GM21390 (cell line): ENCODE measurements around the gene AGAP3.
"Not testable (repeated sequence)": the region's sequence is repeated elsewhere in the genome, so short reads cannot be mapped to it uniquely, and the experiment has no call there.

Experiments used
- ATAC-seq: cut with Tn5 transposase; IDR thresholded peaks from one replicate; pipeline ENCODE4 v1.9.1; 2021; ENCODE audit not compliant: unreplicated experiment

The AGAP3 gene

DNA sequence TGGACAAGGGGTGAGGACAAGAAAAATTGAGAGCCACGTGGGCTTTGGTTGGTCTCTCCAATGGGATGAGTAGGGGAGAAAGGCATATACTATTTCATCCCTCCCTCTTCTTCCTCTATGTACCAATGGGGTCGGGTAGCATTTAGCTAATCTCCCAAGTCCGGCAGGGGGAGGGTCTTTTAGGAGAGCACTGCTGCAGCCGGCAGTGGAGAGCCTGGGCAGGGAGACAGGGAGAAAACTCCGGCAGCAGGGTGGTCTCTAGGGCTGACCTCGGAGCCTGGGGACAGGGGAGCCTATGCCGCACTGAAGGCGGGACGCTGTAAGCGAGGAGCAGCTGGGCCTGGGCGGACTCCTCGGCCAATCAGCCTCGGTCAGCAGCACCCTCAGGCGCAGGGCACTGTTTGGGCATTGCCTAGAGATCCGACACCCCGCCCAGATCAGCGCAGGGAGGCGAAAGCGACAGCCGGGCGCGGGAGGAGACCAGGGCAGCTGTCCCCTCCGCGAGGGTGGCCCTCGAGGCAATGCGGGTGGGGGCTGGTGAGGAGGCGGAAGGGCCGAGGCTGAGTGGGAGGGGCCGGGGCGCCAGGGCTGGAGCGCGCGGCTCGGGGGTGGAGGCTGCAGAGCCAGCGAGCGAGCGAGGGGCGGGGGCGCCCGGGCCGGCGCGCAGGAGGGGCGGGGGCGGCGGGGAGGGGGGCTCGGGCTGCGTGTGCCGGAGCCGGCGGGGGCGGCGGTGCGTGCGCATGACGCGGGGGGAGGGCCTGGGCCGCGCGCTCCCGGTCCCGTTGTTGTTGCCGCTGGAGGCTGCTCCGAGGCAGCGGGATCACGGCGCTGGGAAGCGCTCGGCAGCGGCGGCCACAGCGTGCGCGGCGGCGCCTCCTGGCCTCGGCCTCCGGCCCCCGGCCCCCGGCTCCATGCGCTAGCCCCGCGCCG lies at the start of gene AGAP3:
TSS of gene AGAP3 (plus strand) at position 785 of the 930 bp plus-strand sequence. CDS start 267 bp downstream, outside the sequence.
- ATAC-seq = peak; percentile 39

DNA sequence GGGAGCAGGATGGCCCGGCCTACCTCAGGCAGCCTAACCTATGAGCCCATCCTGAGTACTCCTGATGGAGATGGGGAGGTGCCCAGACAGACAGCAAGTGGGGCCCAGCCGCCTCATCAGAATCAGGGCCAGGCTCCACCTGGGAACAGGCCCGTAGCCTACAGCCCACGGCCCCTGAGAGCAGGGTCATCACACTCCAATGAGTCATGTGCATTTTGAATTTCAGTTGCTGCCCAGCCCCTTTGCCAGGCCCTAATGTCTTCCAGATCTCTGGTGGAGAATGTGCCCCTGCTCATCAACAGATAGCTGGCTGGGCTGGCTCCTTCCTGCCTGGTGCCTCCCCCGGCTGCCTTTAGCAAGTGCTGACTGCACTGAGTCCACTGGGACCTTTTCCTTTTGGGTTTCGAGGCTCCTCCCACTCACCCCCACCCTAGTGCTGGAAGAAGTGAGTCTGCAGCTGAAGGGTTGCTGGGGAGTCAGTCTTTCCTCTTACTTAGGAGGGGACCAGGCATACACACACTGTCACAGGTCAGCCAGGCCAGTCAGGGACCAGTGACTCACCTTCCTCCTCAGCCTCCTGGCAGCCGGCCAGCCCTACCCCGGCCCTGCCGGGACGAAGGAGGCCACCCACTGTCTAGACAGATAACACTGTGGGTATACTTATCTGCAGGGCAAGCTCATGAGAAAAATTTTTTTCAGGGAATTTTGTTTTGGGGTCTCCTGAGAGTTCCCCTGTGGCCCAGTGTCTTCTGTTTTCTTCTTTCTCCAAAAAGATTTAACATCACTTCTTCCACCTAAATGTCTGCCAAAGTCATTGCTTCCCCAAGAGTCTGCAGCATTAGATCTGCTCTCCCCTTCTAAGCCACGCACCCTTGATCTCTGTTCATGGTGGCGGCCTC lies 47.1 kb upstream of the AGAP3 start:
- no peak for ATAC-seq

DNA sequence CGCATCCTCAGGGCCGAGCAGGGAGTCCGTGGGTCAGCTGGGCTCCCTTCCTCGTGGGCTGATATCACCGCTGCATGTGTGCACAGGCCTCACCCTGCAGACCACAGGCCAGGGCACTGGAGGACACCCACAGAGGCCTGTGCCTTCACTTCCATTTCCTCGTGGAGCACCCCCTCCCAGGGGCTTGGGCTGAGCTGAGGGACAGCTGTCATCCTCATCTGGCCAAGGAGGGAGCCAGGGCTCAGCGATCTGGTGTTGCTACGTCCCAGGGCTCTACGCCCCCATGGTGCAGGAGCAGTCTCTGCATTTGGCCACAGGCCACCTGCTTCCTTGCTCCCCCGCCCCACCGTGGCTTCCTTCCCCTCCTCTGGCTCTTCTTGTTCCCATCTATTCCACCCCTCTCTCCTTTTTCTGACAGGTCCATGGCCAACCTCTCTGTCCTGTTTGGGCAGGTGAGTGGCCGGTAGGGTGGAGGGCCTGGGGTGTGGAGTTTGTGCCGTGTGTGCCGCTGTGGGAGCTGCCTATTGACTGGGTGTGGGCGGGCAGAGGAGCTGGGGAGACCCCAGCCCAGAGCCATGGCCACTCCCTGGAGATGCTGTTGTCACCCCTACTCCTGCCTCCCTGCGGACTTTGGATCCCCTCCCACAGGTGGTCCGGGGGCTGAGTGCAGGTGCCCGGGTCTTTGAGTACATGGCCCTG lies 46.3 kb upstream of the AGAP3 start:
- no peak for ATAC-seq

DNA sequence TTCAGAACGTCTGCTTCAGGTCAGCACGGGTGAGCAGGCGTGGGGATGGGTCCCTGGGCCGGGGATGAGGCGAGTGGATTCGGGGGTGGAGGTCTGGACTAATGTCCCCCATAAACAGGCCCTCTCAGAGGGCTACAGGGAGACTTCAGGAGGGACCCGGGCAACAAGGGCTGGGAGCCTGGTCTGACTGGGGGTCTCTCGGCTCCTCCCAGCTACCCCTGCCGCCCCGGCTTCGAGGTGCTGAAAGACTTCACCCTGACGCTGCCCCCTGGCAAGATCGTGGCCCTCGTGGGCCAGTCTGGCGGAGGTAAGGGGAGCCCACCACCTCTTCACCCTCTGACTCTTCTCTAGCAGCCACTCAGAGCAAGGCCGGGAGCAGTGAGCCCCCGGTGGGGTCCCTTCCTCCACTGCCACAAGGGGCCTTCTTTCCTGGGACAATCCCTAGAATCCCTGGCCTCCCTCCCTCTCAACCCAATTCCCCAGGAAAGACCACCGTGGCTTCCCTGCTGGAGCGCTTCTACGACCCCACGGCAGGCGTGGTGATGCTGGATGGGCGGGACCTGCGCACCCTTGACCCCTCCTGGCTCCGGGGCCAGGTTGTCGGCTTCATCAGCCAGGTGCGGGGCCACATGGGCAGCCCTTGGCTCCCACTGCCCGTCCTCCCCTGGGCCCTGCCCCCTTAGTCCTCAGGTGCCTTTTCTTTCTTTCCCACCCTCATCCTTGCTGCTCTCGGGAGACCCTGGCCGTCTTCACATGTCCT lies 45.5 kb upstream of the AGAP3 start:
- ATAC-seq = no peak

DNA sequence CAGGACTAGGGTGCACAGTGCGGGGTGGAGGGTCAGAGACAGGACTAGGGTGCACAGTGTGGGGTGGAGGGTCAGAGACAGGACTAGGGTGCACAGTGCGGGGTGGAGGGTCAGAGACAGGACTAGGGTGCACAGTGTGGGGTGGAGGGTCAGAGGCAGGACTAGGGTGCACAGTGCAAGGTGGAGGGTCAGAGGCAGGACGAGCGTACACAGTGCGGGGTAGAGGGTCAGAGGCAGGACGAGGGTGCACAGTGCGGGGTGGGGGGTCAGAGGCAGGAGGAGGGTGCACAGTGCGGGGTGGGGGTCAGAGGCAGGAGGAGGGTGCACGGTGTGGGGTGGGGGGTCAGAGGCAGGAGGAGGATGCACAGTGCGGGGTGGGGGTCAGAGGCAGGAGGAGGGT lies 42.8 kb upstream of the AGAP3 start:
- not testable (repeated sequence) for ATAC-seq

DNA sequence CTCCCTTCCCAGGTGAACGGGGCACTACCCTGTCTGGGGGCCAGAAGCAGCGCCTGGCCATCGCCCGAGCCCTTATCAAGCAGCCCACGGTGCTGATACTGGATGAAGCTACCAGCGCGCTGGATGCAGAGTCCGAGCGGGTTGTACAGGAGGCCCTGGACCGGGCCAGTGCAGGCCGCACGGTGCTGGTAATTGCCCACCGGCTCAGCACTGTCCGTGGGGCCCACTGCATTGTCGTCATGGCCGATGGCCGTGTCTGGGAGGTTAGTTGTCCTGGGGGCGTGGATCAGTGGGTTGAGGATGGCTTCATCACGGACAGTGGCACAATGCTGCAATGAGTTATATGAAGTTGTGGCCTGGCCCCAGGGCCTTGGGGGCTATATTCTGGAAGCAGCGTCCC lies 42.3 kb upstream of the AGAP3 start:
- no peak for ATAC-seq

DNA sequence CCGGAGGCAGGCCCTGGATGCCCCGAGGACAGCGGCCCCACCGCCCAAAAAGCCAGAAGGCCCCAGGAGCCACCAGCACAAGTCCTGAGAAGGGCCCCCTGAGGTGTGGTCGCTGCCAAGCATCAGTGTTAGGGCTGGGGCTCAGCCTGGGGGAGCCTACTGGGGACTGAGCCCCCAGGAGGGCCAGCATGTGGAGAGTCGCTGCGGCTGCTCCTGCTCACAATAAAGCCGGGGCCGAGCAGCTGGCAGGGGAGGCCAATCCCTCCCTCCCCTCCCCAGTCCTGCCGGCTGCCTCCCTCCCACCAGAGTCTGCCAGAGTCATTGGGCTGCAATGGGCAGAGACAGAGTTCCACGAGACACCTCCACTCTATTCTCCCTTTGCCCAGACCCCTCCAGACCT lies 41.0 kb upstream of the AGAP3 start:
- ATAC-seq = no peak

DNA sequence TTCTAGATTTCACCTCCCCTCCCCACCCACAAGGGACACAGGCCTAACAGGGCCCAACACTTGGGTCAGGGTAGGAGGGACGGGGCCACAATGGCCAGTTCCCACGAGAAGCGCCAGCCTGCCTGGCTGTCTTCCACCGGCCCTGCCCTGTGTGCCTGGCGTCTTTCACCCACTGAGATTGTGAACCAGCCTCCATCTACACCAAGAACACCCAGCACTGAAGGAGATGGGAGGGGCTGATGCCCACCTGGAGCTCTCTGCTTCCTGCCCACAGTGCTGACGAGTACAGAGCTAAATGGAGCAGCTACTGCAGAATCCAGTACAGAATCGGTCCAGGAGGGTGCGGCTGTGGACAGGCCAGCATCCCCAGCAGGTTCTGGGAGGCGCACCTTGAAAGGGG lies 40.3 kb upstream of the AGAP3 start:
- no peak for ATAC-seq

DNA sequence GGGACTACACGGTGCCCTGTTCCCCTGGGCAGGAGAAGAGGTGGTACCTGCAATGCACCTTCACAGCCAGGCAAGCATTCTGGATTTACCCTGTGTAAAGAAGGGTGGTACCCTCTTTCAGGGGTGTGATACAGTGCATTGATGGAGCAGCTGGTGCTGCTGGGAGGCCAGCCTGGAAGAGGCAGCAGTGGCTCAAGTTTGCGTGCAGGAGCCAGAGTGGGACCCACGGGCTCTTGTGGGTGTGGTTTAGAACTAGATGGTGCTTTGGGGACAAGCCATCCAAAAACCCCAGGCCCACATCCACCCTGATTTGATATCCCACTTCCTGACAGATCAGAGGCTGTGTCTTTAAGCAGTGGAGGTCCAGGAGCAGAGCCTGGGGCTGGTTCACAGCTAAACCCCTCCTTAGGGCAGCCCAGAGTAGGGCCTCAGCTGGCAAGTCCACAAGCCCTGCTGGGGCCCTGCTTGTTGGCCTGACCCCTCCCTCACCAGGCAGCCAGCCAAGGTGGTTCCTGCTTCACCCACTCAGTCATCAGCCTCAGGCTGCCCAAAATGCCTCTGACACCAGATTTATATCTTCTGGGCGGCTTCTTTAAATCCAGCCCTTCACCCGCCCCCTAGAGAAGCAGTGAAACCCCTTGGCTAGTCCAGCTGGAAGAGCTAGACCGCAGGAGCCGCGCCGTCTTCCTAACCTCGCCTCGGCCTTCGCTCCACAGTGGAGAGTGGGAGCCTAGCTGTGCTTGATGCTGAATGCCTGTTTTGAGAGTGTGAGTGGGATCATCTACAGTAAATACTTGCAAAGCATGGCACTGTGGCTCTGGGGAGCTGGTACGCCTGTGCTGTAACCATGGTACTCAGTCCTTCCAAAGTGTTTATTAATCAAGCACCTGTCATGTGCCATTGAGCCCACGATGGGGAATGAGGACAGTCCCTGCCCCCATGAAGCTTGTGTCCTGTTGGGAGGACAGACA lies 39.4 kb upstream of the AGAP3 start:
- ATAC-seq = no peak

DNA sequence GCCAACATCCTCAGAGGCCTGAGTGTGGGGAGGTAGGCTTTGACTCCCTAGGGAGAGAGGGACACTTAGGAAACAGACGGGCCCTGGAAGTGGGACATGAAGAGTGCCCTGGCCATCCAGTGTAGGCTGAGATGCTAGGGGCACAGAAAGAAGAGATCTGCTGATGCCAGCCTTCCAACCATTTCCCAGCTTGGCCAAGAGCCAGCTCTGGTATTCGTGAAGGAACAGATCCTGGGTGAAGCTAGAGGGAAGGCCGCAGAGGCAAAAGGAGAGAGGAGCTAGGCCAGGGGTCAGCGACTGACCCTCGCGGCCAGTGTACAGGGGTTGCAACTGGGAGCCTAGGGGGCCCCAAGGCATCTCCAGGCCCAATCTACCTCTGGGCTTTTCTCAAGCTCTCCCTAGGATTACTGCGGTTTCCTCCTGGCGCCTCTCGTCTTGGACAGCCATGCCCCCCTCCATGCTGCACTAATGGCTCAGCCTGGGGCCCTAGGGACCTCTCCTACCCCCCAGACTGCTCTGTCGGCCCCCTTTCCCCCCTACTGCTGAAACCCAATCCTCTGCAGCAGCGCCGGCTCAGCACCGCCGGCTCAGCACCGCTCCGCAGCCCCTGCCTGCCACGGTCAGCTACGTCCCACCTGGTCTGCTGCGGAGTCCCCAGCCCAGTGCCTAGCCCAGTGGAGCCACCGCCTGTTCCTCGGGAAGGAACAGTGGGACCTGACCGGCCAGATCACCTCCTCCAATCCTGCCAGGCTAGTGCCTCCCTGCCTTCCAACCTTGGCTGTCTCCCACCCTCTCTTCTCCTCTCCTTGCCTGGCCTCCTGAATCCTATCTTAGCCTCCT lies 38.1 kb upstream of the AGAP3 start, which contains the start of gene ASIC3:
TSS of gene ASIC3 (plus strand) at position 556 of the 840 bp plus-strand sequence. CDS start 355 bp downstream, outside the sequence.
- no peak for ATAC-seq

DNA sequence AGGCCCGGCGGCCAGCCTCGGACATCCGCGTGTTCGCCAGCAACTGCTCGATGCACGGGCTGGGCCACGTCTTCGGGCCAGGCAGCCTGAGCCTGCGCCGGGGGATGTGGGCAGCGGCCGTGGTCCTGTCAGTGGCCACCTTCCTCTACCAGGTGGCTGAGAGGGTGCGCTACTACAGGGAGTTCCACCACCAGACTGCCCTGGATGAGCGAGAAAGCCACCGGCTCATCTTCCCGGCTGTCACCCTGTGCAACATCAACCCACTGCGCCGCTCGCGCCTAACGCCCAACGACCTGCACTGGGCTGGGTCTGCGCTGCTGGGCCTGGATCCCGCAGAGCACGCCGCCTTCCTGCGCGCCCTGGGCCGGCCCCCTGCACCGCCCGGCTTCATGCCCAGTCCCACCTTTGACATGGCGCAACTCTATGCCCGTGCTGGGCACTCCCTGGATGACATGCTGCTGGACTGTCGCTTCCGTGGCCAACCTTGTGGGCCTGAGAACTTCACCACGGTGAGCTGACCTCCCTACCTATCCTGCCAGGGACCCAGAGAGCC lies 37.3 kb upstream of the AGAP3 start:
- ATAC-seq = no peak

DNA sequence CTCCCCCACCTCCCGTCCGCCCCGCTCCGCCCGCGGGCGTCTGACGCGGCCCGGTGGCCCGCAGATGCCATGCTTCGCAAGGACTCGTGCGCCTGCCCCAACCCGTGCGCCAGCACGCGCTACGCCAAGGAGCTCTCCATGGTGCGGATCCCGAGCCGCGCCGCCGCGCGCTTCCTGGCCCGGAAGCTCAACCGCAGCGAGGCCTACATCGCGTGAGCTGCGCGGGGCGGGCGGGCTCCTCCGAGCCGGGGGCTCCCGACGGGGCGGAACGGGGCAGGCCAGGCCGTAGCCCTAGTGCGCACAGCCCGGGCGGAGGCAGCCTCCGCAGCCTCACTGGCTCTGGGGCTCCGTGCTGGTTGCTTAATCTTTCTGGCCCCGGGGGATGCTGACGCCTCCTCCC lies 35.2 kb upstream of the AGAP3 start:
- no peak for ATAC-seq

DNA sequence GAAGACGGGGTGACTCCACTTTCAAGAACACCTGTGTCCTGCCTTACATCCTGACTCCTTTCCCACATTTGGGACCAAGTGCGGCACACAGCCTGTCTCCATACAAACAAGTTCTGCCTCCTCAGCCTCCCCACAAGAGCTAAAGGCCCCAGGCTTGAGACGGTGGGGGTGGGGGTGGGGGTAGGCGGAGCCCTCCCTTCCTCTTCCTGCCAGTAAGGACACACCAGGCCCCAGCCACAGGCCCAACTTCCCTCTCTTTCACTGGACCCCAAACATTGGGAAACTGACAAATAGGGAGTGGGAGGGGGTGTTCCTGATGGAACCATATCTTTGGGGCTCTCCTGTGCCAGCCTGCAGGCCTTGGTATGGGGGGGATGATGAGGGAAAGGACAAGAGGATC lies 33.2 kb upstream of the AGAP3 start:
- no peak for ATAC-seq

DNA sequence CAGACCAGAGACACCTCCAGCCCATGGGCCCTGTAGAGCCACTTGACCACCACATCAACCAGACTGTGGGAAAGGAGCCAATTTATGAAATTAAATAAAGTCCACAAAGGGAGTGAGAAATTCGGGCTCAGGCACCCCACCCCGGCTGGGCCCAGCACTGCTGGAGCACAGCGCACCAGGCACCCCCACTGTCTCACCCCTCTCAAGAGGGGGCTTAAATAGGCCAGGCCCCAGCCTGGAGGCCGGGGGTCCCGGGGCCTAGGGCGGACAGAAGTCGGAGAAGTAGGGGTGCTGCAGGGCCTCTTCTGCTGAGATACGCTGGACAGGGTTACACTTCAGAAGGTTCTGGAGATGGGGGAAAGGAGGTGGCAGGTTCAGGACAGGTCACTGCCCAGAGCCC lies 32.5 kb upstream of the AGAP3 start:
- ATAC-seq = no peak

DNA sequence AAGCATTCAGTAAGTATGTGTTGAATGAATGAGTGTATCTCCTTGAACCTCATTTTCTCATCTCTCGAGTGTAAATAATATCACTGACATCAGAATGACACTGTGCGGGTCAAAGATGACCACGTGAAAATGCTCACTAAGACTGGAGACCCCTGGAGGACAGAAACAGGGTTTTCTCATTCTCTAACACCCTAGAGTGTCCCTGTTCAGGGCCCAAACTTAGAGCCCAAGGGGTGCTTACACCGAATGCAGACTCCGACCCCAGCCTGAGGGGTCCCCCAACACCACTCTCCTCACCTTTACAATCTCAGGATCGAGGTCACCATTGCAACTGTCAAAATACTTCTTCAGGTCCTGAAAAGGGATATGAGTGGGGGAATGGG lies 30.0 kb upstream of the AGAP3 start:
- ATAC-seq = no peak

DNA sequence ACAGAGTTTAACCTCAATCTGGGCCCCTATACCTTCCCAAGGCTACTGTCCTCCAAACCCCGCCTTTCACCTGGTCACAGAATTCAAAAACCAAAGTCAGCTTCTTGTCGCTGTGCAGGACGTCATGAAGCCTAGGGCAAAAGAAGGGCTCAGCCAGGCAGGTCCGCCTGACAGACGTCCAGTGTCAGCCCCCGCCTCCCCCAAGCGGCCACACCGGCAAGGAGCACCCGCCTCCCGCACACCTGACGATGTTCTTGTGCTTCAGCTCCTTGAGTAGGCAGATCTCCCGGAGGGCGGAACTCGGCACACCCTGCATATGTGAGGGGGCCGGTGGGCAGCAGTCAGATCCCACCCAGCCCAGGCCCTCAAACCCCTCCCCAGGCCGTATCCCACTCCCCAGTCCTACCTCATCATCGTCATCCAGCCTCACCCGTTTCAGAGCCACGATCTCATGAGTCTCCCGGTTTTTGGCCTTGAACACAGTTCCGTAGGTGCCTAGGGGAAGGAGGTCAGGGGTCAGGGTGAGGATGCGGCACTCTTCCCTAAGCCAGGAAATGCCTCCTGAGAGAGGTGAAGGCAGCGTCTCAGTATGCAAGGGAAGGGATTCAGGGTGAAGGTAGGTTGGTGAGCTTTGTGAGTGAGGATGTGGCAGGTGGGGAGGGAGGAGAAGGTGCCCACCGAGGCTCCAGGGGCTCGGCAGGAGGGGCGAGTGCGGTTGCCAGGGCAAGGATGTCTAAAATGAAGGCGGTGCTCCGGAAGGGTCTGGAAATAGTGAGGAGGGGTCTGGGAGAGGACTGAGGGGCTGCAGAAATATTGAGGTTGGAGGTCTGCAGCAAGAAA lies 29.4 kb upstream of the AGAP3 start:
- no peak for ATAC-seq

DNA sequence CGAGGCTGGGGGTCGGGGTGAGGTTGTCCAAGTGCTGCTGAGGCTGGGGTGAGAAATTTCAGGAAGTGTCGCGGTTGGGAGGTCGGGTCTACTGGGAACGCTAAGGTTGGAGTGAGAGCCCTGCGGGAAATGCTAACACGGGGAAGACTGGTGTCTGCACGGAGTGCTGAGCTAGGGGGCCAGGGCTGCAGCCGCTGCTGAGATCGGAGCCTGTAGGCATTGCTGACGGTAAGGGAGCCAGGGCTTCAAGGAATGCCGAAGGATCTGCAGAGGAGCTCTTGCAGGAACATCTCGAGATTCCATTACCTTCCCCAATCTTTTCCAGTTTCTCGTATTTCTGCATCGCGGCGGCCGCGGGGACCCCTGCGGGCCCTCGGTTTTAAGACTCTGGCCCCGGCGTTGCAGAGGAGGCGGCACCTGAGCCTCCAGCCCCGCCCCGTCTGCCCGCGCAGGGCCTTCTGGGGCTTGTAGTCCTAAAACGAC lies 28.7 kb upstream of the AGAP3 start, which contains the start of gene CDK5:
TSS of gene CDK5 (minus strand) at position 392 of the 483 bp plus-strand sequence. CDS start at position 343, 49 bp downstream.
- ATAC-seq = peak; percentile 17
